GM03348 (cell line): ENCODE data around the gene RAB8A.
"Not testable (repeated sequence)": the region's sequence is repeated elsewhere in the genome, so short reads cannot be mapped to it uniquely, and the experiment has no call there.

Experiments
- DNase-seq: peaks from one replicate; pipeline ENCODE4 v3.0.0; 2012; ENCODE audit warnings: low spot score

RAB8A gene

GRCh38 chr19:16078759-16079707, 32.7 kb upstream of the RAB8A start:
- DNase-seq = peak; percentile 79

DNA sequence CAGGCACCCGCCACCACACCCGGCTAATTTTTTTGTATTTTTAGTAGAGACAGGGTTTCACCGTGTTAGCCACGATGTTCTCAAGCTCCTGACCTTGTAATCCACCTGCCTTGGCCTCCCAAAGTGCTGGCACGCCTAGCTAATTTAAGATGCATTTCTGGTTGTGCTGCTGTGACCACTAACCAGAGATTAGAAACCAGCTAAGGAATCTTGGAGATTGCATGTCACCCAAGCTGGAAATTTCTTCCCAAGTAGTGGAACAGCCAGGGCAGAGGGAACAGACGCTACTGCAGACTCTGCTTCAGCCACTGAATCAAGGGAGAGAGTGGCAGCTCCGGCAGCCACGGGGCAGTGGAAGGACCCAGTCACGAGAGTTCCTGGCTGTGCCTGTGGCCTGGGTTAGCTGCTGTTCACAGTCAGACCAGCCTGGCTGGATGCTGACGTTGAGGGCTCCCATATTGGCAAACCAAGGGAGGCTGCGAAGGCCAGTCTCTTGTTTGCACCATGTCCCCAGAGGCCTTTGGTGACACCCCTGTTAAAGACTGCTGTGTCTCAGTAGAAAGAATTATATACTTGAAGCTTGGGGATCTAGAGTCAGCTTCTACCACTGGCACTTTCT, 27.5 kb upstream of the RAB8A start:
- no peak for DNase-seq

DNA sequence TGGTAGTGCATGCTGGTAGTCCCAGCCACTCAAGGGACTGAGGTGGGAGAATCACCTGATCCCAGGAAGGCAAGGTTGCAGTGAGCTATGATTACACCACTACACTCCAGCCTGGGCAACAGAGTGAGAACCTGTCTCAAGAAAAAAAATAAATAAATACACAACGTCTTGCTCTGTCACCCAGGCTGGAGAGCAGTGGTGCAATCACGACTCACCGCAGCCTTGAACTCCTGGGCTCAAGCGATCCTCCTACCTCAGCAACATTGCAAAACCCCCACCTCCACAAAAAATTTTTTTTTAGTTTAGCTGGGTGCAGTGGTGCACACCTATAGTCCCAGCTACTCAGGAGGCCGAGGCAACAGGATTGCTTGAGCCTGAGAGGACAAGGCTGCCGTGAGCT, 26.6 kb upstream of the RAB8A start:
- DNase-seq = no peak

- DNase-seq = not testable (repeated sequence)
These were observed 24.3 kb upstream of the RAB8A start for GRCh38 chr19:16087404-16087803.

- DNase-seq = no peak
These were observed 23.7 kb upstream of the RAB8A start for GRCh38 chr19:16087940-16088339.

GRCh38 chr19:16088351-16089009, 23.2 kb upstream of the RAB8A start:
- no peak for DNase-seq

DNA sequence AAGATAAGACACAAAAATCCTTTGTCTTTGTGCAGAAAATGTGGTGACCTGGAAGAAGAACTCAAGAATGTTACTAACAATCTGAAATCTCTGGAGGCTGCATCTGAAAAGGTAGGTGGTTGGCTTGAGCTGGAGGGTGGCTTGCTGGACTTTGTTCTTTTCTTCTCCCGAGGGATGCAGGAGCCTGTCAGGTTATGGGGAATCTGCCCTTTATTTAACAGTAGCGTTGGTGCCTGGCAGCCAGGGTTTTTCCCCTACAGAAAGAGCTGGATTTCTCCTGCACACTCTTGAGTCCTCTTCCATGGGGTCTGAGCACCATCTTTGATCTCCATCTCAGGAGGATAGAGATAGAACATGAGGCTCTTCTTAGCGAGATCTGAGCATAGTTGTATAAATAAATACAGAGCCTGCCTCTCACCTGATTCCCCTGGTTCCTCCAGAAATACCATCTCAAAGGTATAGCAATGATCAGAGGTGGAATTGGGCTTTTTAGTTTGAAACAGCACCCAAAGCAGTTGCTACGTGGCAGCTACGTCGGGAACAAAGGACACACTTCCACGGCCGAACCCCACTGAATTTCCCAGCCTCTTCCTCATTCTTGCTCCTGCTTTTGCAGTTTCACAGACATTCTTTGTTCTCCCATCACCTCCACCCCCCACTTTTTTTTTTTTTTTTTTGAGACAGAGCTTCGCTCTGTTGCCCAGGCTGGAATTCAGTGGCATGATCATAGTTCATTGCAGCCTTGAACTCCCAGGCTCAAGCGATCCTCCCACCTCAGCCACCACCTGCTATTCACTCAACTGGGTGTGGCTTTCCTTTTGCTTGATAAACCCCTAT, 22.5 kb upstream of the RAB8A start:
- no peak for DNase-seq

DNA sequence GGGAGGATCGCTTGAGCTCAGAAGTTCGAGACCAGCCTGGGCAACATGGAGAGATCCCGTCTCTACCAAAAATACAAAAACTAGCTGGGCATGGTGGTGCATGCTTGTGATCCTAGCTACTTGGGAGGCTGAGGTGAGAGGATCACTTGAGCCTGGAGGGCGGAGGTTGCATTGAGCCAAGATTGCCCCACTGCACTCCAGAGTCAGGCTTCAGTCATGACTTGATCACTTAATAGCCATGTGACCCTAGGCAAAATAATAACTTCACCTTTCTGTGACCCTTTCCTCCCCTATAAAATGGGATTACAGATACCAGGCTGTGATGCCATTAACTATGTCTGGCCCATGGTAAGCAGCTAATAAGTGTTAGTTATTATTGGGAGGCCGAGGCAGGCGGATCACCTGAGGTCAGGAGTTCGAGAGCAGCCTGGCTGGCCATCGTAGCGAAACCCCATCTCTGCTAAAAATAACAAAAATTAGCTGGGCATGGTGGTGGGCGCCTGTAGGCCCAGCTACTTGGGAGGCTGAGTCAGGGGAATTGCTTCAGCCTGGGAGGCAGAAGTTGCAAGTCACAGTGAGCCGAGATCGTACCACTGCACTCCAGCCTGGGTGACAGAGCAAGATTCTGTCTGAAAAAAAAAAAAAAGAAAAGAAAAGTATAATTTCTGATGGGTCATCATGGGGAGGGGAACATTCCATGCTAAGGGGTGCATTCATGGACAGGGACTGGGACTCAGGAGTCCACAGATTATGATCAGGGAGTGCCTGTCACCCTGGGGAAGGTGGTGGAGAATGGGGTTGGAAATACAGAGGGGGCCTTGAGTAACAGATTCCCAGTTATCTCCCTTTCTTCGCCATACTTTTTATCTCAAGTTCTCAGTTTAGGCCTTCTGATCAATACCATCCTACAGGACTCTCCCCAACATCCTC, 19.9 kb upstream of the RAB8A start:
- DNase-seq = no peak

DNA sequence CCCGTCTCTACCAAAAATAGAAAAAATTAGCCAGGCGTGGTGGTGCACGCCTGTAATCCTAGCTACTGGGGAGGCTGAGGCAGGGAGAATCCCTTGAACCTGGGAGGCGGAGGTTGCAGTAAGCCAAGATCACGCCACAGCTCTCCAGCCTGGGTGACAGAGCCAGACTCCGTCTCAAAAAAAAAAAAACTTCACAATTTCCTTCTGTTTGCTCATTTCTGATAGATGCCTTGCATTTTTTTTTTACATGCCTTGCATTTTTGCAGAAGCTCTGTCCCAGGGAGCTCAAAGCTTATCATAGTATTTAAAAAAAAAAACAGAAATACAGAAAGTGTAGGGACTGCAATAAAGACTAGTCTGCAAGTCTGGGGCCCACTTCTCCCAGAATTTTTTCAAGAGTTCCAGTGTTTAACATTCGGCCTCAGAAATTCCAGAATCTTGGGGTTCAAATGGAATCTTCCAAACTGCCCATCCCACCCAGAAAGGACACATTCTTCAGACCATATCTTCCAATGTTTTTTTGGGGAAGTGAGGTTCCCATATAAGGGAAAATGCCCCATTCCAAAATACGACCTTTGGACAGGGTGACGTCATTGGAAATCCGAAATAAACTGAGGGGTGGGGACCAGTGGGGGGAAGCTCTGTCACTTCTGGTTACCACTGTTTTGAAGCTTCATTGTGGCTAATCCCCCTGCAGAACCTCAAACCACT, 17.2 kb upstream of the RAB8A start:
- no peak for DNase-seq

- no peak for DNase-seq
These were observed 16.6 kb upstream of the RAB8A start for GRCh38 chr19:16095071-16095571.

- DNase-seq = no peak
These were observed 15.3 kb upstream of the RAB8A start for GRCh38 chr19:16096280-16096855.

- DNase-seq = no peak
These were observed 13.3 kb upstream of the RAB8A start for GRCh38 chr19:16098416-16098768.

GRCh38 chr19:16098821-16099220, 12.9 kb upstream of the RAB8A start:
- no peak for DNase-seq

DNA sequence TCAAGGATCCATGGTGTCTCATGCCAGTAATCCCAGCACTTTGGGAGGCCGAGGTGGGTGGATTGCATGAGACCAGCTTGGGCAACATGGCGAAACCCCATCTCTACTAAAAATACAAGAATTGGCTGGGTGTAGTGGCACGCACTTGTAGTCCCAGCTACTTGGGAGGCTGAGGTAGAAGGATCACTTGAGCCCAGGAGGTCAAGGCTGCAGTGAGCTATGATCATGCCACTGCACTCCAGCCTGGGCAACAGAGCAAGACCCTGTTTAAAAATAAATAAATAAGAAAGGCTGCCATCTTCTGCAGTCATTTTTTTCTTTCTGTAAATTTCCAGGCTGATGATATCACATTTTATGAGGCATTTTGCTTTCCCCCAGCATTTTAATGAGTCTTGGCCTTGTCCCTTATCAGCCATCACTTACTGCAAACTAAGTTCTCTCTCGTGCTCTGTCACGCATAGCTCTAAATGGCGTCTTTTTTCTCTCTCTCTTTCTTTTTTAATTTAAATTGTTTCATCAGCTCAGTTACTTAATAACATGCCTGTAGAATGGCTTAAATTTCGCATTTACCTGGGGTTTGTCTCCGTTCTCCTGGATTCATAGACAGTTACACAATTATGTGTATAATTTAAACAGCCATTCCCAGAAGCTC, 12.2 kb upstream of the RAB8A start:
- not testable (repeated sequence) for DNase-seq

DNA sequence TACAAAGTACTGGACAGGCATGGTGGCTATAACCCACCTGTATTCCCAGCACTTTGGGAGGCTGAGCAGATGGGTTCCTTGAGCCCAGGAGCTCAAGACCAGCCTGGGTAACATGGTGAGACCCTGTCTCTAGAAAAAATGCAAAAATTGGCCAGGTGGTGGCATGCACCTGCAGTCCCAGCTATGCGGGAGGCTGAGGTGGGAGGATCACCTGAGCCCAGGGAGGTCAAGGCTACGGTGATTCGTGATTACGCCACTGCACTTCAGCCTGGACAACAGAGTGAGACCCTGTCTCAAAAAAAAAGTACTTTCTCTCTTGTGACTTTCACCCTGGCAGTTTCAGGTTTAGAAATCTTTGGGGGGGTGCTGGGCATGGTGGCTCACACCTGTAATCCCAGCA, 11.2 kb upstream of the RAB8A start:
- DNase-seq = no peak

GRCh38 chr19:16104722-16105121, 7.0 kb upstream of the RAB8A start:
- no peak for DNase-seq

DNA sequence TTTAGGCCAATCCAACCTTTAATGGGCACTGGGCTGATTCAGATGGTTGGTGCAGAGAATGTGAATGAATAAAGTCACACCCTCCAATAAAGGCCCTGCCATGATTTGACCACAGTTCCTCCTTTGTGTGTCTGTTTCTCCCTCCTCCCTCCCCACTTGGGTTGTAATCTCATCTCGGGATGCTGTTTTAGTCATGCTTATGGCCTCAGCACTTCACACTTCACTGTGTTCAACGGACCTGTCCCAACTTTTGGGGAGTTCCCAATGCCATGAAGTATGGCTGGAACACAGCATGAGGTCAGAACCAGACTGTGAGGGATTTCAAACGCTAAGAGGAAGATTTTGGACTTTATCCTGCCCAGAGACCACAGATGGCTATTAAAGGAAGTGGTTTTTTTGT, 5.6 kb upstream of the RAB8A start:
- no peak for DNase-seq

GRCh38 chr19:16111909-16112752, 442 bp downstream of the RAB8A start:
- peak; percentile 30 for DNase-seq
